SW480 (cell line): ENCODE measurements around the gene CLEC7A.

Experiments
- DNase-seq: peaks from one replicate; pipeline ENCODE4 v3.0.0-alpha.2; 2016; ENCODE audit warnings: low spot score

The CLEC7A gene

GRCh38 chr12:10094646-10095395 lies 35.2 kb downstream of the CLEC7A start:
- no peak for DNase-seq

DNA sequence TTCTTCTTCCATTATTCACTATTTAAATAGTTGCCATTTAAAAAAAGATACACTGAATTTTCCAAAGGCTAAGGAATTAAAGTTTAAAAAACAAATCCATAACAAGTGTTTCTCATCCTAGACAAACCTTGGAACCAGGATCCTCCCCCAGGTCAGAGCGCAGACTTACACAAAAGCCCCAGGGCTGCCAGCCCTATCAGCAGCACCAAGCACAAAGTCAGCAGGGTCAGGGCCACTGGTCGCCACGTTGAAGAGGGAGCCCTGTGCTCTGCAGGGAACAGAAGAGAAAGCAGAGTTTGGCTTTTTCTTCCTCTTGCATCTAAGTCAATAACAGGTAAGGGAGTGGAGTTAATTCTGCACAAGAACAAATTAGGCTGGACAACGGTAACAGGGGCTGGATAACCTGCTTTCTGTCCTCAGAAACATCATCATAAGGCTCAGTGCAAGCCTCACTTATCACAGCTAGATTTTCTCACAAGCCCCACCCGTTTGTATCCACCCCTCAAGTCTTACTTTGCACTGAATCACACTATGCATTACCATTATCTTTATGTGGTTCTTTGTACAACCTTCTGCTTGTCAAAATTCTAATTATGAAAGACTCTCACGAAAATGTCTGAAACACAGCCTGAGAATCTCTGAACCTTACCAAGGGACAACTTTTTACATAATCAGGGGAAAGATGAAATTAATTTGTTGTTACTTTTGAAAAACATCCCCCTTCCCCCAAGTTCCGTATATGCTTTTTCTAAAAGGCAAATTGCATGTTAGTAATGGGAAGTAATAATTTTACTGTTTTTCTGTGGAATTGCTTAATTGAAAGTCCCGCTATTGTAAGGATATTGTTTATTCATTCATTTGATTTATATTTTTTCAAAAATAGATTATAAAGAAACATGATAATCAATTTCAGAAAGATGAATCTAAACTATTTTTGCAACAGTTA lies 40.8 kb downstream of the CLEC7A start:
- DNase-seq: no peak

- no peak for DNase-seq
Observed at GRCh38 chr12:10088031-10088430, 42.0 kb downstream of the CLEC7A start.

DNA sequence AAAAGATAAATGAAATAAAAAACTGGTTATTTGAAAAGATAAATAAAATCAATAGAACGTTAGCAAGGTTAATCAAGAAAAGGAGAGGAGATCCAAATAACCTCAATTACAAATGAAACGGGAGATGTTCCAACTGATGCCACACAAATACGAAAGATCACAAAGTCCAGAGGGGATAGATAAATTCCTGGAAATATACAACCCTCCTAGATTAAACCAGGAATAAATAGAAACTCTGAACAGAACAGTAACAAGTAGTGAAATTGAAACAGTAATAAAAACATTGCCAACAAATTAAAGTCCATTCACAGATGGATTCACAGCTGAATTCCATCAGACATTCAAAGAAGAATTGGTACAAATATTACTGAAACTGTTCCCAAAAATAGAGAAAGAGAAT lies 43.6 kb downstream of the CLEC7A start:
- DNase-seq: no peak

- no peak for DNase-seq
Observed at GRCh38 chr12:10084733-10085132, 45.3 kb downstream of the CLEC7A start.

DNA sequence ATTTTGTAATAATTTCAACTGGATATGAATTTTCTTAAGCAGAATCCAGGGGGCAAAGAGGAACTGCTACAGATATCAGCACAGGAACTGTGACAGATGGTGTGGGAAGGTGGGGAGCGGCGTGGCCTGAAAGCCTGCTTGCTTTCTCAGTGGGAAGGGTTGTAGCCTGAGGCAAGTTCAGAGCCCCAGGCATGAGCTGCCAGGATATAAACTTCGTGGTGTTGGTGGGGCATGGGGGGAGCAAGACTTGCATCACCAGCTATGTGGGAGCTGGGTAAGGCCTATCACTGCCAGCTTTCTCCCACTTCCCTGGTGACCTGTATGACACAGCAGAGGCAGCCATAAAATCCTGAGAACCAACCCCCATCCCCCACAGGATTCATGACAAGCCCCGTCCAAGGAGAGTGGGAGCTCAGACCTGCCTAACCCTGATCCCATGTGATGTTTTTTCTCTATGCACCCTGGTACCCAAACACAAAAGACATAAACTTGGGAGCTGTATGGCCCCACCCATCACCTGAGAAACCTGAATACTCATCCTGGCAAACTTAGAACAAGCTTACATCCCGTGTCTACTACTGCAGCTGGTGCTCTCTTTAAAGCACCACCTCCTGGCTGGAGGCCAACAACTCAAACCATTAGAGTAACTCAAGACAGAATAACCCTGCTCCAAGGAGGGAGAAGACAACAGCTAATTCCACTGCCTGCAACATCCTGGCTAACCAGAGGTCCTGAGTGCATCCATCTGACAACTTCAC lies 47.7 kb downstream of the CLEC7A start:
- DNase-seq: no peak

- DNase-seq: no peak
Observed at GRCh38 chr12:10075451-10075850, 54.5 kb downstream of the CLEC7A start.

DNA sequence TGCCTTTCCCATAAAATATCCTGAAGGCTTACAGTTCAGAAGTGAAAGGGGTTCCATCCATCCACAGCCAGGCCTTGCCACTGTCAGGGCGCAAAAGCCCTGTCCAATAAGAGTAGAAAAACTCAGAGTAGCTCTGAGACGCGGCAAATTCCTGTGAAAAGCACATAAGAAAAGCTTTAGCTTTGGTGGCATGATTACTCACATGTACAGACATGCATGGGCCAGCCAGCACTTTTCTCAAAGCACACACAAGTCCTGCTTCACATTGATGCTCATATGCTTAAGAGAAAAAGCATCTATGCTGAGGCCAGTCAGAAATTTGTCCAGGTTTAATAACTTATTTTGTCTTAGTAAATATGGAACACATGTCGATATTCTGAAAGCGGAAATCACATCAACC lies 56.7 kb downstream of the CLEC7A start:
- no peak for DNase-seq

DNA sequence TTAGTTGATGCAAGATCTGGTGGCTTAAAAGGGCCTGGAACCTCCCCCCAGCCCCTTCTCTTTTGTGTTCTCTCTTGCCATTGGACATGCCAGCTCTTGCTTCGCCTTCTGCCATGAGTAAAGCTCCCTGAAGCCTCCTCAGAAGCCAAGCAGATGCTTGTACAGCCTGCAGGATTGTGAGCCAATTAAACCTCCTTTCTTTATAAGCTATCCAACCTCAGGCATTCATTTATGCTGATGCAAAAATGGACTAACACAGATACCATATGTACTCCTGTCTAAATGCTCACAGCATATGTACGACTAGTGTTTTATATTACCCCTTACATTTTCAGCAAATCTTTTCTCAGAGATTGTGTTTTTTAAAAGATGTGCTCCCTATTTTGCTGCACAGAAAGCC lies 57.9 kb downstream of the CLEC7A start:
- DNase-seq: no peak

- no peak for DNase-seq
Observed at GRCh38 chr12:10070380-10070779, 59.6 kb downstream of the CLEC7A start.

DNA sequence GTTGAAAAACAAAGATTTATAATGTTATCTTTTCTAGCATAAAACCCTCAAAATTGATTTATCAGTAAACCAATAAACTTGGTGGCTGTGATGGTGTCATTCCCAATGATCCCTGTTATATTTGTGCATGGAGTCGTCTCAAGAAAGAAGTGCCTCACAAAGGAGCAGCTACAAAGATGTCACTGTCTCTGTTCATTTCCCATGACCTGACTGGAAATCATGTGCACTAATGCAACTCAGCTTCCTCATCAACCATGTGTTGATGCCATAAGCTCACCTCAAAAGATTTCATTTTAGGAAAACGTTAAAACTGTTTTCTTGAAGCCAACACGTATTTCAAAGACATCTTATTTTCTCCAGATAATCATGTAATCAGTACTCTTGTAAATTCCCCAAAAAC lies 60.0 kb downstream of the CLEC7A start:
- DNase-seq: no peak

DNA sequence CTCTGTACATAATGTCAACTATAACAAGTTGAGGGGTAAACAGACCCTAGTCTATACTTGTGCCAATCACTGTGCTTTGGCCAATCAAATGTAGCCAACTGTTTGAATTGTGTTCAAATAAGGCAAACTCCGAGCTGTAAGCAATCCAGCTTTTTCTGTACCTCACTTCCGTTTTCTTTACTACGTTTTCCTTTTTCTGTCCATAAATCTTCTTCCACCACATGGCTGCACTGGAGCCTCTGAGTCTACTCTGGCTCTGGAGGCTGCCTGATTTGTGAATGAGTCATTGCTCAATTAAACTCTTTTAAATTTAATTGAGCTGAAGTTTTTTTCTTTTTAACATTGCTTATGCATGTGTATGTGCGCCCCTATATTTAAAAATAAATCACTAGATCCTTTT lies 60.9 kb downstream of the CLEC7A start:
- DNase-seq: no peak

DNA sequence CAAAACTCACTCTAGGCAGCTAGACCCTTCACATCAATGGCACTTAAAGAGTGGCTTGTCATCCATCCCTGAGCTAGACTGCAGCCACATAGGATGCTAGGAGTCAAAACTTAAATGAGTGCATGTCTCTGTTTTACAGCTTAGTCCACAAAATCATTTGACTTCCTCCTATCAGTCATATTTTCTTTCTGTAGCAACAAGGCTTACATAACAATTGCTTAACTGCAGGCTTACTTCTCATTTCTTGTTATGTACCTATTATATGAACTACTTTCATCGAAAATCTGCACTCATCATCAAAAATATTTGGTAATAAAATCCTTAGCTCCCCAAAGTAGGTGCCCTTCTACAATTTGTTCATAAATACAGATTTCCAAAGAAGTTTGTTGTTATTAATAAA lies 61.4 kb downstream of the CLEC7A start:
- DNase-seq: no peak

GRCh38 chr12:10067942-10068341 lies 62.1 kb downstream of the CLEC7A start:
- no peak for DNase-seq

DNA sequence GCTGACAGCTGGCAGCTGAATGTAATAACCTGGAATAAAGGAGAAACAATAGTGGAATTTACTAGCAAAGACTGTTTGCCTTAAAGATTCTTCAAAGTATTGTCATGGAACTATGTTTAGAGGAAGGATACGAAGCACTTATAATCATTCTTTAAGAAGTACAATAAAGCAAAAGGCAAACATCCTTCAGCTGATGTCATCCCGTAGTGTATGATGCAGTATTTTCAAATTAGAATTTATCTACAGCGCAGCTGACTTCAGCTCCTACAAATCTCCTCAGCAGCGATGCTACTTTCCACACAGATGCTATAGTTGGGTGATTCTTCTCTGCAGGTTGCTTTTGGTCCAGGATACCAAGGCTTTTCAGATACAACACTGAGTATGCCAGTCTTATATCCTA lies 62.7 kb downstream of the CLEC7A start:
- DNase-seq: no peak
